Smooth muscle cell (in vitro differentiated cells): Measurements from ENCODE around the gene AICDA. TPM values are rescaled to one million over a fixed set of nuclear protein-coding genes. Genes with fewer than 3 reads are reported as not detected.
"Not testable (repeated sequence)": the region's sequence is repeated elsewhere in the genome, so short reads cannot be mapped to it uniquely, and the experiment has no call there.

ENCODE experiments used
- DNase-seq: peaks from one replicate; lab custom pipeline; 2025; ENCODE audit not compliant: unreplicated experiment; lab: John Stamatoyannopoulos, UW
- H2AFZ ChIP-seq: fragments of 200-600 bp; sonication (generic); 2 replicates; pipeline ENCODE4 v1.6.0; 2016; ENCODE audit warnings: antibody characterized with exemption, low read depth, mild to moderate bottlenecking
- H3F3A ChIP-seq: fragments of 200-600 bp; sonication (generic); 2 replicates; pipeline ENCODE4 v1.6.0; 2017; ENCODE audit warnings: antibody characterized with exemption, low read depth
- H3K27ac ChIP-seq: fragments of 200-600 bp; sonication (generic); 2 replicates; pipeline ENCODE4 v1.5.1; 2016; ENCODE audit warnings: low read depth, mild to moderate bottlenecking
- H3K27me3 ChIP-seq: fragments of 200-600 bp; sonication (generic); 2 replicates; pipeline ENCODE4 v1.6.1; 2016; ENCODE audit warnings: low read depth, mild to moderate bottlenecking
- H3K36me3 ChIP-seq: fragments of 200-600 bp; sonication (generic); 2 replicates; pipeline ENCODE4 v1.5.1; 2016; ENCODE audit warnings: low read depth
- H3K4me1 ChIP-seq: fragments of 200-600 bp; sonication (generic); 2 replicates; pipeline ENCODE4 v1.5.1; 2016; ENCODE audit warnings: low read depth
- H3K4me2 ChIP-seq: fragments of 200-600 bp; sonication (generic); 2 replicates; pipeline ENCODE4 v1.6.0; 2016; ENCODE audit warnings: mild to moderate bottlenecking
- H3K4me3 ChIP-seq: fragments of 200-600 bp; sonication (generic); 2 replicates; pipeline ENCODE4 v1.5.1; 2016; ENCODE audit warnings: mild to moderate bottlenecking
- H3K79me2 ChIP-seq: fragments of 200-600 bp; sonication (generic); 2 replicates; pipeline ENCODE4 v1.6.0; 2016; ENCODE audit warnings: low read depth, mild to moderate bottlenecking
- H3K9ac ChIP-seq: fragments of 200-600 bp; sonication (generic); 2 replicates; pipeline ENCODE4 v1.6.0; 2016; ENCODE audit warnings: low read depth
- H3K9me3 ChIP-seq: fragments of 200-600 bp; sonication (generic); replicated peaks from 2 replicates; pipeline ENCODE4 v1.5.1; 2016; ENCODE audit warnings: low read depth
- H4K20me1 ChIP-seq: fragments of 200-600 bp; sonication (generic); 2 replicates; pipeline ENCODE4 v1.6.0; 2016; ENCODE audit warnings: low read depth
- CTCF ChIP-seq: fragments of 200-600 bp; sonication (generic); IDR thresholded peaks from 2 replicates; pipeline ENCODE4 v1.5.1; 2017; ENCODE audit warnings: borderline replicate concordance, mild to moderate bottlenecking, antibody characterized with exemption; ENCODE audit not compliant: insufficient read depth, poor library complexity, severe bottlenecking
- WGBS: methylation state at CpG from one replicate; pipeline ENCODE4 v1.1.7; 2016; ENCODE audit warnings: low lambda C conversion rate; 5-methylcytosine and 5-hydroxymethylcytosine counted together
- polyA plus RNA-seq: library from polyadenylated mRNA; unstranded; fragments of >200 nt; fragmentation: Nextera tagmentation; extraction: Ambion mirVana; gene quantifications from 2 replicates; pipeline ENCODE4 v1.2.1, GENCODE V29; 2016
- total RNA-seq: library from RNA; depleted of rRNA; stranded (reverse); fragments of >200 nt; gene quantifications from 2 replicates; pipeline ENCODE4 v1.2.3, GENCODE V29; 2014

AICDA gene
- total and polyA plus RNA-seq, 2 experiments from 2014 or later: not detected

- Histone ChIP-seq H3K4me1 (peaks cover 2% of the 10 kb centered on the region), H2AFZ (no peak overlapping the region), H3K4me3 (no peak overlapping the region), H3K27me3 (no peaks in the 10 kb centered on the region), H3K36me3 (no peaks in the 10 kb centered on the region), H3K4me2 (no peak overlapping the region), H3K9ac (no peak overlapping the region), H3K79me2 (no peaks in the 10 kb centered on the region), H3K27ac (no peak overlapping the region), H3F3A (no peaks in the 10 kb centered on the region), H4K20me1 (no peaks in the 10 kb centered on the region), H3K9me3 (no peaks in the 10 kb centered on the region)
- WGBS: 55% methylated on average over 4 of the region's 4 CpGs
- DNase-seq: no peak
- TF ChIP-seq CTCF: no peak
These were observed 26.3 kb upstream of the AICDA start for GRCh38 chr12:8638951-8639350.

DNA sequence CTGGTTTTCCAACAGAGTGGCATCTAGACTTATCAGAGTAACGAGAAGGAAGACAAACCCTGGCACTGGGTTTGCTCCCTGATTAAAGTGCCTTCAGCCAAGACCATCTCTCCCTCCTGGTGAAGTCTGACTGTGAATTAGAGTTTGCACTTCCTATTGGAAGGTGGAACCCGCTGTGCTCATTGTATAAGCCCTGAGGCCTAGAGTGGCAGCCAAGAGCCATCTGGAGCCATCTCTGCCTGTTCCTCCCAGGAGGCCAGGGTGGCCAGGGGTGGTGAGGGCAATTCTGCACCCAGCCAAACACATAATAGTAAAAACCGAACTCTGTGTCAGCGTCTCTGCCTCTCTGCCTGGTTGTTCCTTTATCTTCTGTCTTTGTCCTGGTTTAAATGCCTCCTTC, 25.0 kb upstream of the AICDA start:
- 90% methylated on average over 4 of the region's 4 CpGs for whole genome bisulfite sequencing

DNA sequence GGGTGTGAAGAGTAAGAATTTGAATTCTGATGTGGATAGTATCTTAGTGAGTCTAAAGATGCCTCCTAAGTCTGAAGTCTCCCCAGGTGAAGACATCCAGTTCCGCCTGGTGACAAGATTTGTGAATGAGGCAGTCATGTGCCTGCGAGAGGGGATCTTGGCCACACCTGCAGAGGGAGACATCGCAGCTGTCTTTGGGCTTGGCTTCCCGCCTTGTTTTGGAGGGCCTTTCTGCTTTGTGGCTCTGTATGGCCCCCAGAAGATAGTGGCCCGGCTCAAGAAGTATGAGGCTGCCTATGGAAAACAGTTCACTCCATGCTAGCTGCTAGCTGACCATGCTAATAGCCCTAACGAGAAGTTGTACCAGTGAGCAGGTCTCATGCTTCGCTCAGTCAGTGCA, 24.6 kb upstream of the AICDA start:
- no peak for TF ChIP-seq CTCF
- WGBS: 95% methylated on average over 7 of the region's 7 CpGs
- no peak overlapping the region for H2AFZ ChIP-seq

More for the DNA sequence above, 25.0 kb upstream of the AICDA start:
- Histone ChIP-seq H3F3A (no peaks in the 10 kb centered on the region), H3K9ac (no peak overlapping the region), H3K4me3 (no peak overlapping the region), H2AFZ (no peak overlapping the region), H3K4me2 (no peak overlapping the region), H4K20me1 (no peaks in the 10 kb centered on the region), H3K27me3 (no peaks in the 10 kb centered on the region), H3K79me2 (no peaks in the 10 kb centered on the region), H3K36me3 (no peaks in the 10 kb centered on the region), H3K27ac (no peak overlapping the region), H3K4me1 (peaks cover 2% of the 10 kb centered on the region), H3K9me3 (no peaks in the 10 kb centered on the region)
- DNase-seq: no peak
- no peak for TF ChIP-seq CTCF

GRCh38 chr12:8636581-8636980, 23.9 kb upstream of the AICDA start:
- no peaks in the 10 kb centered on the region for H3K27me3 ChIP-seq
- 38% methylated on average over 5 of the region's 5 CpGs for WGBS
- TF ChIP-seq CTCF: no peak
- H3K4me3 ChIP-seq: no peak overlapping the region
- no peak for DNase-seq
- no peak overlapping the region for H2AFZ ChIP-seq
- H3K4me1 ChIP-seq: peaks cover 2% of the 10 kb centered on the region
- no peak overlapping the region for H3K27ac ChIP-seq
- no peaks in the 10 kb centered on the region for H3K9me3 ChIP-seq
- H3K79me2 ChIP-seq: no peaks in the 10 kb centered on the region
- no peak overlapping the region for H3K9ac ChIP-seq
- no peaks in the 10 kb centered on the region for H3F3A ChIP-seq
- H3K36me3 ChIP-seq: no peaks in the 10 kb centered on the region
- no peaks in the 10 kb centered on the region for H4K20me1 ChIP-seq
- peak overlapping the region; percentile 44 for H3K4me2 ChIP-seq

More for the DNA sequence above, 24.6 kb upstream of the AICDA start:
- H3K4me1 ChIP-seq: peaks cover 2% of the 10 kb centered on the region
- H3K4me3 ChIP-seq: no peak overlapping the region
- no peaks in the 10 kb centered on the region for H4K20me1 ChIP-seq
- no peak for DNase-seq
- no peaks in the 10 kb centered on the region for H3F3A ChIP-seq
- no peak overlapping the region for H3K4me2 ChIP-seq
- no peak overlapping the region for H3K27ac ChIP-seq
- no peaks in the 10 kb centered on the region for H3K9me3 ChIP-seq
- H3K27me3 ChIP-seq: no peaks in the 10 kb centered on the region
- H3K36me3 ChIP-seq: no peaks in the 10 kb centered on the region
- H3K79me2 ChIP-seq: no peaks in the 10 kb centered on the region
- no peak overlapping the region for H3K9ac ChIP-seq

DNA sequence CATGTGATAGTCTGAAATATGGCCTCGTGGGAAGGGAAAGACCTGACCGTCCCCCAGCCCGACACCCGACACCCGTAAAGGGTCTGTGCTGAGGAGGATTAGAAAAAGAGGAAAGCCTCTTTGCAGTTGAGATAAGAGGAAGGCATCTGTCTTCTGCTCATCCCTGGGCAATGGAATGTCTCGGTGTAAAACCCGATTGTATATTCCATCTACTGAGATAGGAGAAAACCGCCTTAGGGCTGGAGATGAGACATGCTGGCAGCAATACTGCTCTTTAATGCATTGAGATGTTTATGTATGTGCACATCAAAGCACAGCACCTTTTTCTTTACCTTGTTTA, 23.3 kb upstream of the AICDA start:
- not testable (repeated sequence) for H3K27ac ChIP-seq, H3K4me3 ChIP-seq, DNase-seq, H3F3A ChIP-seq, H3K9ac ChIP-seq, H3K79me2 ChIP-seq, H3K4me1 ChIP-seq, H2AFZ ChIP-seq, H3K9me3 ChIP-seq, H4K20me1 ChIP-seq, H3K27me3 ChIP-seq, H3K36me3 ChIP-seq
- H3K4me2 ChIP-seq: peak overlapping the region; percentile 44
- WGBS: 5% methylated on average over 8 of the region's 8 CpGs
